GM23248 (cell line): ENCODE results near the gene JARID2. TPM values are rescaled to one million over a fixed set of nuclear protein-coding genes. Genes with fewer than 3 reads are reported as not detected.
A peak's percentile ranks its signal among the peaks of the same experiment; 100 is the strongest.

Experiments
- DNase-seq: peaks from one replicate; pipeline ENCODE4 v3.0.0-alpha.2; 2015
- H2AFZ ChIP-seq: fragments of 200-600 bp; sonication (generic); 2 replicates; pipeline ENCODE4 v1.6.1; 2016; ENCODE audit warnings: antibody characterized with exemption
- H3F3A ChIP-seq: fragments of 200-600 bp; sonication (generic); 2 replicates; pipeline ENCODE4 v1.6.1; 2016; ENCODE audit warnings: mild to moderate bottlenecking, antibody characterized with exemption, mixed run types; ENCODE audit not compliant: insufficient read depth
- H3K27ac ChIP-seq: fragments of 200-600 bp; sonication (generic); 2 replicates; pipeline ENCODE4 v1.5.1; 2016; ENCODE audit warnings: mild to moderate bottlenecking
- H3K27me3 ChIP-seq: fragments of 200-600 bp; sonication (generic); replicated peaks from 2 replicates; pipeline ENCODE4 v1.6.1; 2016; ENCODE audit warnings: mild to moderate bottlenecking; ENCODE audit not compliant: insufficient read depth
- H3K36me3 ChIP-seq: fragments of 200-600 bp; sonication (generic); 2 replicates; pipeline ENCODE4 v1.6.1; 2016; ENCODE audit warnings: low read depth, mild to moderate bottlenecking
- H3K4me1 ChIP-seq: fragments of 200-600 bp; sonication (generic); 2 replicates; pipeline ENCODE4 v1.6.1; 2016; ENCODE audit warnings: mild to moderate bottlenecking; ENCODE audit not compliant: insufficient read depth
- H3K4me2 ChIP-seq: fragments of 200-600 bp; sonication (generic); one replicate; pipeline ENCODE4 v1.6.1; 2016; ENCODE audit warnings: mild to moderate bottlenecking; ENCODE audit not compliant: unreplicated experiment
- H3K4me3 ChIP-seq: fragments of 200-600 bp; sonication (generic); 2 replicates; pipeline ENCODE4 v1.5.1; 2016; ENCODE audit warnings: mild to moderate bottlenecking
- H3K79me2 ChIP-seq: fragments of 200-600 bp; sonication (generic); 2 replicates; pipeline ENCODE4 v1.6.1; 2016; ENCODE audit warnings: mild to moderate bottlenecking; ENCODE audit not compliant: insufficient read depth
- H3K9ac ChIP-seq: fragments of 200-600 bp; sonication (generic); 2 replicates; pipeline ENCODE4 v1.6.1; 2016; ENCODE audit warnings: mild to moderate bottlenecking
- H3K9me2 ChIP-seq: fragments of 200-600 bp; sonication (generic); 2 replicates; pipeline ENCODE4 v1.6.1; 2016; ENCODE audit warnings: mixed run types, mild to moderate bottlenecking, moderate library complexity; ENCODE audit not compliant: insufficient read depth
- H3K9me3 ChIP-seq: fragments of 200-600 bp; sonication (generic); one replicate; pipeline ENCODE4 v1.6.1; 2017; ENCODE audit warnings: low read depth
- H4K20me1 ChIP-seq: fragments of 200-600 bp; sonication (generic); 2 replicates; pipeline ENCODE4 v1.6.0; 2016; ENCODE audit not compliant: insufficient read depth
- EZH2 ChIP-seq: fragments of 200-600 bp; sonication (generic); IDR thresholded peaks from 2 replicates; pipeline ENCODE4 v1.6.1; 2018; ENCODE audit warnings: antibody characterized with exemption, mild to moderate bottlenecking; ENCODE audit not compliant: insufficient read depth, poor library complexity, severe bottlenecking
- EZH2phosphoT487 ChIP-seq: fragments of 200-600 bp; sonication (generic); IDR thresholded peaks from 2 replicates; pipeline ENCODE4 v1.6.1; 2018; ENCODE audit warnings: antibody characterized with exemption, moderate library complexity, mild to moderate bottlenecking, low read depth; ENCODE audit not compliant: insufficient read depth
- WGBS, 2 experiments: methylation state at CpG; one replicate each; pipeline ENCODE4 v1.1.6; 2015 to 2017; ENCODE audit warnings: low lambda C conversion rate in 2 of 2, low coverage in 1 of 2; ENCODE audit errors: missing lambda C conversion rate in 2 of 2; 5-methylcytosine and 5-hydroxymethylcytosine counted together
- in situ Hi-C: fragments of 300-500 bp; cut with MboI; formaldehyde crosslinking; loops from 2 replicates; pipeline ENCODE4 v1.15.0; 2020
- polyA plus RNA-seq: library from polyadenylated mRNA; unstranded; fragments of >200 nt; fragmentation: Nextera tagmentation; extraction: Ambion mirVana; gene quantifications from 2 replicates; pipeline ENCODE4 v1.2.1, GENCODE V29; 2016
- total RNA-seq: library from RNA; depleted of rRNA; stranded (reverse); fragments of >200 nt; shearing (Covaris generic); gene quantifications from 2 replicates; pipeline ENCODE4 v1.2.3, GENCODE V29; 2014

The JARID2 gene
- total and polyA plus RNA-seq, 2 experiments from 2014 or later = 3.9 to 9.3 TPM

GRCh38 chr6:15426901-15427300, 181.0 kb downstream of the JARID2 start:
- 96 to 100% methylated on average over 3 of the region's 3 CpGs for WGBS, 2 experiments
- peaks cover 9% of the 10 kb centered on the region; the same call in 1 of the 2 replicates for H4K20me1 ChIP-seq
- peaks cover 33% of the 10 kb centered on the region for H3K4me1 ChIP-seq

GRCh38 chr6:15427331-15428070, 181.6 kb downstream of the JARID2 start:
- Histone ChIP-seq H3K4me3 (no peak overlapping the region), H3K9me3 (no peaks in the 10 kb centered on the region), H3K9me2 (no peaks in the 10 kb centered on the region), H3K79me2 (peaks cover 99% of the 10 kb centered on the region), H3K9ac (no peak overlapping the region), H2AFZ (no peak overlapping the region), H3K27ac (no peak overlapping the region), H3K27me3 (no peaks in the 10 kb centered on the region), H3K36me3 (no peaks in the 10 kb centered on the region), H3K4me2 (no peak overlapping the region), H3K4me1 (peaks cover 39% of the 10 kb centered on the region), H3F3A (peaks cover 34% of the 10 kb centered on the region), H4K20me1 (peaks cover 9% of the 10 kb centered on the region; the same call in 1 of the 2 replicates)
- in situ Hi-C loops = no loop called here
- 95 to 97% methylated on average over 5 of the region's 5 CpGs for WGBS, 2 experiments
- DNase-seq = no peak
- no peak for TF ChIP-seq EZH2phosphoT487
- no peak for TF ChIP-seq EZH2

More at GRCh38 chr6:15426901-15427300, 181.0 kb downstream of the JARID2 start:
- Histone ChIP-seq H3K4me3 (no peak overlapping the region), H3K4me2 (no peak overlapping the region), H3K9me3 (no peaks in the 10 kb centered on the region), H3F3A (peaks cover 28% of the 10 kb centered on the region), H3K9me2 (no peaks in the 10 kb centered on the region), H3K9ac (no peak overlapping the region), H3K27ac (no peak overlapping the region), H3K27me3 (no peaks in the 10 kb centered on the region), H3K36me3 (no peaks in the 10 kb centered on the region), H3K79me2 (peaks cover 99% of the 10 kb centered on the region), H2AFZ (no peak overlapping the region)
- in situ Hi-C loops = no loop called here
- DNase-seq = no peak
- TF ChIP-seq EZH2 (no peak), EZH2phosphoT487 (no peak)

DNA sequence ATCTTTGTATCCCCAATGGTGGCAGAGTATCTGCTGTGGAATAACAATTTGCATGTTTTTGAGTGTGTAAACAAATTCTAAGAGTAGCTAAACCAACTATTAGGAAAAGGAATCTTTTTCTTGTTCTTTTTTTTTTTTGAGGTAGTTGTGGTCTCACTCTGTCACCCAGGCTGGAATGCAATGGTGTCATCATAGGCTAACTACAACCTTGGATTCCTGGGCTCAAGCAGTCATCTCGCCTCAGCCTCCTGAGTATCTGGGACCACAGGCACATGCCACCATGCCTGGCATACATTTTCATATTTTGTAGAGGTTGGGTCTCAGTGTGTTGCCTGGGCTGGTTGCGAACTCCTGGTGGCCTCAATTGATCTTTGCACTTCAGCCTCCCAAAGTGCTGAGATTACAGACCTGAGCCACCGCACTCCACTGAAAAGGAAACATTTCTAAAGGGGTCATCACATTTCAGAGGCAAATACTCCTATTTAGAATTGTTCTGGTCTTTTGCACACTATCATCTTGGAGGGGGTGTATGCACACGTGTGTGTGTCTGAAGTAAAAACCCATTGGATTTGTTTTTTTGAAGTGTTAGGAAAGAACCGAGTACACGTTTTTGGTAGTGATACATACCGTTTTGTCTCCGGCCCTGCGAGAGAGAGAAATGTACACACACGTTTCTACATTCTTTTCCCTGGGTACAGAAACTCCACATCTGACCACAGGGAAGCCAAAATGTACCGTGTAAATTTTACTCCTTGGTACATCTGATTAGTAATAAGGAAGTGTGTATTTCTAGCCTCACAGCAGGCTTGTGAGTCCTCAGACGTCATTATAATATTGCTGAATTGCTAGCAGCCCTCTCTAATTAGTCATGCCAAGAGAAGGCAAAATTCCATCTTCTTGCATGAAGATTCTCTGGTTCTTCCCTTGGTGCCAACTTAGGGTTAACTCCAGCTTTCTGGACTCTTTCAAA, 183.6 kb downstream of the JARID2 start:
- H2AFZ ChIP-seq = no peak overlapping the region
- H3K27me3 ChIP-seq = no peaks in the 10 kb centered on the region
- H3K27ac ChIP-seq = peak overlapping the region; percentile 73
- H3K4me1 ChIP-seq = peaks cover 57% of the 10 kb centered on the region
- H3K4me2 ChIP-seq = peak overlapping the region; percentile 83
- peaks cover 12% of the 10 kb centered on the region; the same call in 1 of the 2 replicates for H4K20me1 ChIP-seq
- H3K4me3 ChIP-seq = 0 out of 2 replicates have a peak overlapping the region, but pooled peaks have one; percentile 15
- peak; percentile 93 for DNase-seq
- H3K79me2 ChIP-seq = peaks cover 99% of the 10 kb centered on the region
- peak overlapping the region; percentile 37; the same call in 1 of the 2 replicates for H3K9ac ChIP-seq
- in situ Hi-C loops = no loop called here
- H3K36me3 ChIP-seq = no peaks in the 10 kb centered on the region
- no peak for TF ChIP-seq EZH2phosphoT487
- no peak for TF ChIP-seq EZH2
- 55 to 59% methylated on average over 12 of the region's 12 CpGs for WGBS, 2 experiments
- no peaks in the 10 kb centered on the region for H3K9me3 ChIP-seq
- peaks cover 38% of the 10 kb centered on the region for H3F3A ChIP-seq
- H3K9me2 ChIP-seq = no peaks in the 10 kb centered on the region

GRCh38 chr6:15430186-15430585, 184.3 kb downstream of the JARID2 start:
- peaks cover 57% of the 10 kb centered on the region for H3K4me1 ChIP-seq
- peak; percentile 39 for DNase-seq
- H3K4me3 ChIP-seq = 0 out of 2 replicates have a peak overlapping the region, but pooled peaks have one; percentile 15
- H3K79me2 ChIP-seq = peaks cover 99% of the 10 kb centered on the region
- H4K20me1 ChIP-seq = peaks cover 12% of the 10 kb centered on the region; the same call in 1 of the 2 replicates
- H3K27ac ChIP-seq = peak overlapping the region; percentile 73
- H3K36me3 ChIP-seq = no peaks in the 10 kb centered on the region
- 30 to 36% methylated on average over 2 of the region's 2 CpGs for WGBS, 2 experiments
- peaks cover 45% of the 10 kb centered on the region for H3F3A ChIP-seq
- H3K27me3 ChIP-seq = no peaks in the 10 kb centered on the region
- H3K9ac ChIP-seq = 0 out of 2 replicates have a peak overlapping the region, but pooled peaks have one; percentile 62
- H3K4me2 ChIP-seq = peak overlapping the region; percentile 83
- in situ Hi-C loops = no loop called here
- H3K9me3 ChIP-seq = no peaks in the 10 kb centered on the region
- H3K9me2 ChIP-seq = no peaks in the 10 kb centered on the region
- H2AFZ ChIP-seq = no peak overlapping the region
- no peak for TF ChIP-seq EZH2
- no peak for TF ChIP-seq EZH2phosphoT487
